Ammon's horn (tissue), 1 donor: ENCODE results near the gene MEGF6.

Experiments used
- DNase-seq: peaks from one replicate; pipeline ENCODE4 v3.0.0-alpha.2; 2016; ENCODE audit warnings: low spot score

MEGF6 gene

GRCh38 chr1:3502641-3503524 lies 108.4 kb downstream of the MEGF6 start:
- DNase-seq = no peak

DNA sequence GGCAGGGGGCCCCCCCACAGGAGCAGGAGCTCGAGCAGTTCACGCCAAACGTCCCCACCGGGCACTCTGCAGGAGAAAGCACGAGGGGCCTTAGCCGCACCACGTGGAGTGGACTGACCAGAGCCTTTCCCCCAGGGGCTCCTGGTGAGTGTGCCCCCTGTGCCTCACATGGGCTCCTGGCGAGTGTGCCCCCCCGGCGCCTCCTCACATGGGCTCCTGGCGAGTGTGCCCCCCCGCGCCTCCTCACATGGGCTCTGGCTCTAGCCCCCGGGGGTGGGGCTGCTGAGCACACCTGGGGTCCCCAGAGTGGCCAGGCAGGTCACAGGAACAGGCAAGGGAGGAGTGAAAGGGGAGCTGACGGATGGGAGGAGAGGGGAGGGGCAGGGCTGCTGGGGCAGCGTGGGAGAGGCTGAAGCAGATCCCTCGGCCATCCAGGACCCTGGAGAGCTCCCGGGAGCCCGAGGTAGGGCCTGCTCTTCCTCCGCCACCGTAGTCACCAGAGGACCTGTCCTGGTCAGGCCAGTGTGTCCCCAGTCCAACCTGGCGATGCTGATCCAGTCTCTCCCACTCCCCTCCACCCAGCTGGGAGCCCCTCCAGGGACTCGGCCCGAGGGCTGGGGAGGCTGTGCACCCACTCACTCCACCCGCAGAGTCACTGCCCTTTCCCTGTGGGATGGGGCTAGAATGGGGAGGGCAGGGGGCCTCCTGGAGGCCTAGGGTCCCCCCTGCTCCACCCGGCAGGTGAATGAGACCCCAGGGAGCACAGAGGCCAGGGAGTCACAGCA lies 109.3 kb downstream of the MEGF6 start:
- peak; percentile 55 for DNase-seq

DNA sequence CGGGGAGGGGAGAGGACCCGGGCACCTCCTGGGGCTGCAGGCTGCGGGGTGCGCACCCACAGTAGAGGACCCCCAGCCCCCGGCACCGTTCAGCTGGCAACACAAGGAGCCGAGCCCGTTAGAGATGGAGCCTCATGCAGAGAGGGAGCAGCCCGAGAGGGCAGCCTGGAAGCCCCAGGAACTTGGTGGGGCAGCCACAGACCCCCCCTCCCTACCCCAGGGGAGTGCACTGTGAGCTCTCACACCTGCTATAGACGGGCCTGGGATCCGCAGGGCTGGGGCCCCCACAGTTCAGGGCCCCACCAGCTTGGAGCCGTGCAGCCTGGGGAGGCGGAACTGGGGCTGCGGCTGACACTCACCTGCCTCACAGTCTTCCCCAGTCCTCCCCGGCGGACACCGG lies 109.9 kb downstream of the MEGF6 start:
- DNase-seq = no peak

GRCh38 chr1:3500265-3500835 lies 111.0 kb downstream of the MEGF6 start:
- no peak for DNase-seq

- DNase-seq = no peak
Measured at GRCh38 chr1:3499611-3500010, 111.7 kb downstream of the MEGF6 start.

DNA sequence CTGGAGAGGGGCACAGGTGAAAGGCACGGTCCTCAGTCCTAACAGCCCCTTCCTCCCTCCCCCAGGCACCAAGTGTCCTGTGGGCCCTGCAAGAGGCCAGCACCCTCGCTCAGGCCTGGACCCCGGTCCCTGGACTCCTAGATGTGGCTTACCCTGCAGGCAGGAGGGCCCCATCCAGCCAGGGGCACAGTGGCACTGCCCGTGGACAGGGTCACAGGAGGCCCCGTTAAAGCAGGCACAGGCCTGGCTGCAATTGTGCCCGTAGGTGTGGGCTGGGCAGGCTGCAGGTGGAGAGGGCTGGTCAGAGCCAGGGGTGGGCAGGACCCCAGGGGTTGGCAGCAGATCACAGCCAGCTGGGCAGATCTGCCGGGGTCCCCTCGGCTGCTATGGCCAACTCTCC lies 112.3 kb downstream of the MEGF6 start:
- no peak for DNase-seq

- no peak for DNase-seq
Measured at GRCh38 chr1:3498246-3498930, 112.9 kb downstream of the MEGF6 start.

DNA sequence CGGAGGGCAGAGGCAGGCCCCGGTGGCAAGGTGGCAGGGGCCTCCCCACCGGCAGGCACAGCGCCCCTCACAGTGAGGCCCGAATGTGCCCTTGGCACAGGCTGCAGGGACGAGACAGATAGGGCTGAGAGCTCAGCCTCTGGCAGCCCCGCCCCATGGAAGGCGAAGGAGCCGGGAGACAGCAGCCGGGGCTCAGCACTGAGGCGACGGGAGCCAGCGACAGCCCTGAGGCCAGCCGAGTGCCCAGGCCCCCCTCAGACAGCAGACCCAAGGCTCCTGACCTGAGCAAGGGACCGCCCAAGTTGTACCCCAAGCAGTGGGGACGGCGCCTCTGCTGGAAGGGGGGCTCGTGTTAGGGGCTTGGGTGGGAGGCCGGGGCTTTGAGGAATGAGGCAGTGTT lies 113.8 kb downstream of the MEGF6 start:
- DNase-seq = no peak

DNA sequence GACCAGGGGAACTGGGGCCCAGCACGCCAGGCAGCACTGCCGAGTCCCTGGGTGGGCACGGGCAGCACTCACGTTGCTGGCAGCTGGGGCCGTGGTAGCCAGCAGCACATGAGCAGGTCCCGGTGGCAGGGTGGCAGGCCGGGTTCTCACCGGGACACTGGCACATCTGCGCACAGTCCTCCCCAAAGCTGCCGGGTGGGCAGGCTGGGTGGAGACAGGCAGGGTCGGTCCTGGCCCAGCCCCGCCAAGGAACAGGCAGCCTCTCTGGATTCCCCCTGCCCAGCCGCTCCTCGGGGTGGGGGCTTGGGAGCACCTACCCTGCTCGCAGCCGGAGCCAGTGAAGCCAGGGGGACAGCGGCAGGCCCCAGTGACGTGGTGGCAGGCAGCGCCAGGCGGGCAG lies 114.4 kb downstream of the MEGF6 start:
- no peak for DNase-seq

GRCh38 chr1:3495776-3496745 lies 115.2 kb downstream of the MEGF6 start:
- no peak for DNase-seq

- no peak for DNase-seq
Measured at GRCh38 chr1:3494321-3495308, 116.7 kb downstream of the MEGF6 start.

DNA sequence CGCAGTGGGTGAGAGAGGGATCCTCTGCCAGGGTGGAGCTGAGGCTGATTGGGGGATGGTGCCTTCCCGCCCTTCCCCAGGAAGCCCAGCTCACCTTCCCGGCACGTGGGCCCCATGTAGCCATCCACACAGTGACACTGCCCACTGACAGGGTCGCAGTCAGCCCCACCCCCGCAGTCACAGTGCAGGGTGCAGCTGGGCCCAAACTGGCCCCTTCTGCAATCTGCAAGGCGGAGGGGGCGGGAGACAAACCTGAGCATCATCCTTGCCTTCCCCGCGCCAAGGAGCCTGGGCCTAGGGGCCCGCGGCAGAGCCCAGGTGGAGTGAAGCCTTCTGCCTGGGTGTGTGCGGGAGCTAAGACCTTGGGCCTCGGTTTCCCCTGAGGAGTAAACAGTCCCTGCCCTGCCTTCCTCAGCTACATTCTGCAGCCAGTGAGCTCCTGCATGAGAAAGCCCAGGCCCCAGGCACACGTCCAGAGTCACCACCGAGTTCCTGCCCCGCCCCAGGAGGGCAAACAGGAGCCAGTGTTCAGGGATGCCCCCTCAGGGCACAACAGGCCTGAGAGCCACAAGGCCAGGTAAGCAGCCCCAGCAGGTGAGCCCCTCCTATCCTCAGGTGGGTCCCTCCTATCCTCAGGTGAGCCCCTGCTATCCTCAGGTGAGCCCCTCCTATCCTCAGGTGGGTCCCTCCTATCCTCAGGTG lies 118.6 kb downstream of the MEGF6 start:
- DNase-seq = no peak

GRCh38 chr1:3491291-3492246 lies 119.7 kb downstream of the MEGF6 start:
- peak; percentile 75 for DNase-seq

- no peak for DNase-seq
Measured at GRCh38 chr1:3490046-3490745, 121.1 kb downstream of the MEGF6 start.

DNA sequence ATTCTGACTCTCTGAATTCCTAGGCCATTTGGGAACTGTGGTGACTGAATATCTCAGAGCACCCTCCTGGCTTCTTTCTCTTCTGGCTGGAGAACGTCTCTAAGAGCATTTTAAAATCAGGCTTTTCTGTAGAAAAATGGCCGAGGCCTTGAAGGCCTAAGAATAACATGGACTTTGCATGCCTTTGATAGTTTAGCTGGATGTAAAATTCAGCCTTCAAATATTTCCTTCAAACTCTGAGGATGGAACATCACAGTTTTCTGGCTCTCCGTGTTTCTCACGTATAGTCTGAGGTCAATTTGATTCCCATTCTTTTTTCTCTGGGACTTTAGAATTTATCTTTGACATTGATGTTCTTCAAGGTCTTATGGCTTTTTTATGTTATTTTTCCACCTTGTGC lies 122.9 kb downstream of the MEGF6 start:
- no peak for DNase-seq

DNA sequence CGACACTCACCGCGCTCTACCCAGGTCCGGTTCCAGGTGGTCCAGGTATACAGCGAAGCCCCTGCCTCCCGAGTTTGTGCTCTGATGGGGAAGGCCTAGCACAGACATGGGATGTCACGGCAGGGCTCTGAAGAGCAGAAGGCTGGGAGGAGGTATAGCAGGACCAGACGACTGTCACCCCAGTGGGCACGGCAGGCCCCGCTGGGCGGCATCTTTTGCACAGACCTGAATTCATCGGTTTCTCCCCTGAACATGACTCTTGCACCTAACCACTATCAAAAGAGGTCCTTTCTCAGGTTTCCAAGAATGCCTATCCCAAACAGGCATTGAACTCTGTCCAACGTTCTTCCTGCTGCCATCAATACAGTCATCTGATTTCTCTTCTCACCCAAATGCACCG lies 126.3 kb downstream of the MEGF6 start:
- DNase-seq = no peak

GRCh38 chr1:3483801-3484444 lies 127.4 kb downstream of the MEGF6 start:
- no peak for DNase-seq
